Left hindlimb (tissue), 1 donor: Measurements from ENCODE around the gene TNKS2.
"Not testable (repeated sequence)": the region's sequence is repeated elsewhere in the genome, so short reads cannot be mapped to it uniquely, and the experiment has no call there.

Source experiments
- DNase-seq: peaks from one replicate; pipeline ENCODE4 v3.0.0-alpha.2; 2018

The TNKS2 gene

DNA sequence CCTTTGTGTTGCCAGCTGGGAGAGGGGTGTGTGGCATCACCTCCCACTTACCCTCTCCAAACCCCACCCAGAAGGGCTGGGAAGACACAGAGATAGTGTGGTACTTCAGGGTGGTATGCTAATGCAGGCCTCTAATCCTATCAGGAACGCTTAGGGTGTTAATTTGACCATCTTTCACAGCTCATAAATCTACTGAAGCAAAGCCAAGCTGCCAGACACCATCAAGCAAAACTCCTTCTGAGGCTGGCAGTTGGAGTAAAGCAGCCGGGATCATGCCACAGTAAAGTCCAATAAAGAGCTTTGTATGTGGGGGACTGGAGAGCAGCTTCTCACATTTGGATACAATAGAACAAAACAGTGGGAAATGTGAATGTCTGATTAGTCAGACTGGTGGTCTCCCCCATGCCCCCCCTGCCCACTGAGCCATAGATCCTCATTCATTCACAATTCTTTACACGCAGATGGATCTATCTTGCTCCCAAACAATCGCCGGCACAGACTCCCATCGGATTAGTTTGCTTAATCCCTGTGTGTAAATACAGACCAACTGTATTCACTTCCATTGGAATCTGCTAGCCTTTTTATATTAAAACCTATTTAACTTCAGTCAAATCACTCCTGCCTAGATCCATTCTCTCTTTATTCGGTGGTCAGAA lies 81.4 kb downstream of the TNKS2 start:
- no peak for DNase-seq

- DNase-seq, result no peak
These were observed 82.1 kb downstream of the TNKS2 start for GRCh38 chr10:91880310-91880709.

GRCh38 chr10:91883549-91884444 lies 85.6 kb downstream of the TNKS2 start:
- DNase-seq, result peak; percentile 64

- DNase-seq, result no peak
These were observed 86.3 kb downstream of the TNKS2 start for GRCh38 chr10:91884536-91884935.

DNA sequence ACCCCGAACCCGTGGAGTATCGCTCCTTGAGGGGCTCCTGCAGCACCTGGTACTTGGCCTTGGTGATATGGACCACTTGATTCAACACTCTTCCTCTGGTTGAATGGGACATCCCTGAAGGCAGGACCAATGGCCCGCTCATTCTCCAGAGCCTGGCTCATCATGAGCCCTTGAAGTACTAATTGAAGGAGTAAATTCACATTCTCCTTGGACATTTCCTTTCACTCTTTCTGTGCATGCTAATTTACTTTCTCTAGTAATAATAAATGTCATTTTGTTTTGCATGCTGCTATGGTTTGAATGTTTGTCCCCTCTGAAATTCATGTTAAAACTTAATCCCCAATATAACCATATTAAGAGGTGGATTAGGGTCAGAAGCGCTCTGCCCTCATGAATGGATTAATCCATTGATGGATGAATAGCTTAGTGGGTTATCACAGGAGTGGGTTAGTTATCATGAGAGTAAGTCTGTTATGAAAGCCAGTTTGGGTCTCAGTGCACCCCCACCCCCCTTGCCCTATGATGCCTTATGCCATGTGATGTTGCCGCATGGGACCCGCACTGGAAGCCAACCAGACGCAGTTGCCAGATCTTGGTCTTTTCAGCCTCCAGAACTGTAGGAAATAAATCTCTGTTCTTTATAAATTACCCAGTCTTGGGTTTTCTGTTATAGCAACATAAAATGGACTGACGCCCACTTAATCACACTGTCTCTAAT lies 87.3 kb downstream of the TNKS2 start:
- DNase-seq, result no peak

- DNase-seq, result no peak
These were observed 88.7 kb downstream of the TNKS2 start for GRCh38 chr10:91886954-91887271.

GRCh38 chr10:91887272-91888076 lies 89.2 kb downstream of the TNKS2 start:
- DNase-seq, result peak; percentile 60

GRCh38 chr10:91891125-91892001 lies 93.1 kb downstream of the TNKS2 start:
- no peak for DNase-seq

DNA sequence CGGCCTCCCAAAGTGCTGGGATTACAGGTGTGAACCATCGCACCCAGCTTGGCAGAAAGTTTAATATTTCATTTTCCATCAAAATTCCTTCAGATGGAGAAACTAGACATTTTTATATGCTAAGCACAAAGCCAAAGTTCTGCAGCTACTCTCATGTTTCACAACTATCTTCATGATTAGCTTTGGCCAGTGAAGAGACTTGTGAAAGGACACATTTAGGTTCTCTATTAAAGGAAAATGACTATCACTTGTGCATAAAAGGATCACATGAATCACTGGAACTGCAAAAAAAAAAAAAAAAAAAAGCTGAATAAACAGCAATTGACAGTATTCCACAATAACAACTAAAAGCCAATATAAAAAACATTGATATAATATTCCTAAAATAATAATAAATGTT lies 94.8 kb downstream of the TNKS2 start:
- no peak for DNase-seq

GRCh38 chr10:91894261-91894685 lies 96.0 kb downstream of the TNKS2 start:
- DNase-seq, result not testable (repeated sequence)

GRCh38 chr10:91896212-91896756 lies 98.1 kb downstream of the TNKS2 start:
- no peak for DNase-seq

DNA sequence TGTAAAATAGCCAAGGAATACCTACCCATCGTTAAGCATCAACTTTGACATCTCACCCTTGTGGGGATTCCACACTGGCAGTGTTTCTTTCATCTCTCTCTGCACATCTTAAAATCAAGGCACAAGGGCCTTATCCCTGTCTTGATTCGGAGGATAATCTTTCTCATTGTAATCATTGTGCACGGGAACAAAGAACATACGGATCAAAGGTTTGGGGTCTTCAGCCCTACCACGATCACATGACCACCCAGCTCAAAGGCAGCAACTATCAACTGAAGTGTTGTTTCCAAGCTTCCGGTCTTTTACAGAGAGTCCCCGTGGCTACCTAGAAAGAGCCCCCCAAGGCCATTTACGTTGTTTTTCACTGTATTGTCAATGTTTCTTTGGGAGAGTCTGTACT lies 99.2 kb downstream of the TNKS2 start:
- DNase-seq, result no peak

- no peak for DNase-seq
These were observed 103.8 kb downstream of the TNKS2 start for GRCh38 chr10:91901784-91902677.

GRCh38 chr10:91907033-91907594 lies 108.9 kb downstream of the TNKS2 start:
- DNase-seq, result no peak

DNA sequence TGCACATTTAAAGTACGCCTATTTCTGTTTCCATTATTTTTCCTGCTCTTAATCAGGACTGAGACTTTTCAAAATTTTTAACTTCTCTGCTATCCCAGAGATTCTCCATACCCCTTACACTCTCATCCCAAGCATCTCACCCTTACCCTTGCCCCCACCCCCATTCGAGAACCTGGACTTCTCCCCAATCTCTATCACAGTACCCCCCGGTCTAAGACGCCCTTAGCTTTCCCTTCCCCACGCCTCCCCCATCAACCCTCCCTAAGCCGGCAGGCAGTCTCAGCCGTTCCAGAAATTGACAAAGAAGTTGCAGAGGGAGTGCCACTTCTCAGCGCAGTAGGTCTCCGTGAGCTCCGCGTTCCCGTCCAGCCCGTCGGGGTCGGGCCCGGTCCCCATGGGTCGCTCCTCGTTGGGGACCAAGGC lies 109.7 kb downstream of the TNKS2 start:
- no peak for DNase-seq

- peak; percentile 88 for DNase-seq
These were observed 110.3 kb downstream of the TNKS2 start for GRCh38 chr10:91908337-91909116.

DNA sequence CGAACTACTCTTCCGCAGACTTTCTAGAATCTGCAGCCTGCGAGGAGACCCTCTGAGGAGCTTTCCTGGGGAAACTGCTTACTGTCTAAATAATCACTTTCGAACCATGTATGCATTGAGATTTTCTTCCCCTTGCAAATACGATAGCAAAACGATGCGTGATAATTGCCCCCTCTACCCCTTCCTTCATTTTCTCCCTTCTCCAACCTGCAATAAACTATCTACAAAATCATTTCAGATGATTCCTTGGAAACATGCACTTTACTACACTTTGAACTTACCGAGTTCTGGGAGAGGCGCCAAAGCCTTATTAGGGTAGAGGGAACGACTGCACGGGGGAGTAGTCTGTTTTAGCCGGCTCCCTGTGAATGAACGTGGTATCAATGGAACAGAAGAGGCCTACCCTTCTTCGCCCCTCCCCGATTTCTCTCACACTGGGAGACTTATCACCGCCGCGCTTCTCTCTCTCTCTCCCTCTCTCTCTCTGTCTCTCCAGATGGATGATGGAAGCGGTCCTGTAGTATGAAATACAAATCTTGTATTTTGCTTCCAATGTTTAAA lies 111.0 kb downstream of the TNKS2 start, which contains the start of gene FGFBP3:
Gene FGFBP3 (minus strand): TSS at position 370 of the 561 bp plus-strand sequence. CDS start 517 bp downstream, outside the sequence.
- DNase-seq, result peak; percentile 60

- no peak for DNase-seq
These were observed 112.2 kb downstream of the TNKS2 start for GRCh38 chr10:91910467-91910866.
